LNCAP (cell line): Measurements from ENCODE around the gene GPBAR1.

Source experiments
- CTCF ChIP-seq: fragments of 450-650 bp; IDR thresholded peaks from 2 replicates; pipeline ENCODE4 v1.5.1; 2017; ENCODE audit warnings: mild to moderate bottlenecking

Gene GPBAR1, protein sequence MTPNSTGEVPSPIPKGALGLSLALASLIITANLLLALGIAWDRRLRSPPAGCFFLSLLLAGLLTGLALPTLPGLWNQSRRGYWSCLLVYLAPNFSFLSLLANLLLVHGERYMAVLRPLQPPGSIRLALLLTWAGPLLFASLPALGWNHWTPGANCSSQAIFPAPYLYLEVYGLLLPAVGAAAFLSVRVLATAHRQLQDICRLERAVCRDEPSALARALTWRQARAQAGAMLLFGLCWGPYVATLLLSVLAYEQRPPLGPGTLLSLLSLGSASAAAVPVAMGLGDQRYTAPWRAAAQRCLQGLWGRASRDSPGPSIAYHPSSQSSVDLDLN

DNA sequence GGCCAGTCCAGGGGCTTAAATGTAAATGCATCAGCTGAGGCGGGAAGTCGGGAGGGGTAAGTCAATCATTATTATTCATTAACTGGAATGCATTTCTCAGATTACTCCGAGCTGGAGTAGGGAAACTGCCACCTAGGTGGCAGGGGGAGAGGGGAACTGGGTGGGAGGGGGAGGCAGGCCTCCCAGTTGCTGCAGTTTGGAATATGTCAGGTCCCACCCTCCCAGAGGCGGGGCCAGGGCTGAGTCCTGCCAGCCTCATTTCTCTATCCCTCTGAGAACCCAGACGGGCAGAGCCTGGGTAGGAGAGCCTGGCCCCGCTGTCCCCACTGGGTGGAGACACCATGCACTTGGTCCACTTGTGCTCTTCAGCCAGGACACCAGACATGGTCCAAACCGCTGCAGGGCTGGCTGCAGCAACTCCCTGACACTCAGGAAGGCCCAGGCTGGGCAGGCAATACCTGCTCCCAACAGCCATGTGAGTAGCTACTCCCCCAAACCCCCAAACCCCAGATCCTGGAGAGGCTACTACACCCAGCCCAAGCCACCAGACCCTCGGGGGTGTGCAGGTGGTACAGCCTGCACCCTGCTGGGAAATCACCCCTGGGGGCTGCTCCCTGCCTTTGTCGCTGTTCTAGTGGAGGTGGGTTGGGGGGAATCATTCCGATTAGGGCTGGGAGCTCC lies at the start of gene GPBAR1:
Gene GPBAR1 (plus strand): TSS at position 274 of the 681 bp plus-strand sequence. CDS start 1,710 bp downstream, outside the sequence.
- no peak for TF ChIP-seq CTCF

GRCh38 chr2:218214116-218214515 lies 46.7 kb upstream of the GPBAR1 start:
- no peak for TF ChIP-seq CTCF

GRCh38 chr2:218216336-218216673 lies 44.5 kb upstream of the GPBAR1 start:
- TF ChIP-seq CTCF = no peak

GRCh38 chr2:218216674-218217359 lies 44.0 kb upstream of the GPBAR1 start, which contains the start of gene ARPC2:
Gene ARPC2, plus strand, starts transcription at chr2:218217189. Its CDS starts 282 bp downstream, at chr2:218217471.
- no peak for TF ChIP-seq CTCF

DNA sequence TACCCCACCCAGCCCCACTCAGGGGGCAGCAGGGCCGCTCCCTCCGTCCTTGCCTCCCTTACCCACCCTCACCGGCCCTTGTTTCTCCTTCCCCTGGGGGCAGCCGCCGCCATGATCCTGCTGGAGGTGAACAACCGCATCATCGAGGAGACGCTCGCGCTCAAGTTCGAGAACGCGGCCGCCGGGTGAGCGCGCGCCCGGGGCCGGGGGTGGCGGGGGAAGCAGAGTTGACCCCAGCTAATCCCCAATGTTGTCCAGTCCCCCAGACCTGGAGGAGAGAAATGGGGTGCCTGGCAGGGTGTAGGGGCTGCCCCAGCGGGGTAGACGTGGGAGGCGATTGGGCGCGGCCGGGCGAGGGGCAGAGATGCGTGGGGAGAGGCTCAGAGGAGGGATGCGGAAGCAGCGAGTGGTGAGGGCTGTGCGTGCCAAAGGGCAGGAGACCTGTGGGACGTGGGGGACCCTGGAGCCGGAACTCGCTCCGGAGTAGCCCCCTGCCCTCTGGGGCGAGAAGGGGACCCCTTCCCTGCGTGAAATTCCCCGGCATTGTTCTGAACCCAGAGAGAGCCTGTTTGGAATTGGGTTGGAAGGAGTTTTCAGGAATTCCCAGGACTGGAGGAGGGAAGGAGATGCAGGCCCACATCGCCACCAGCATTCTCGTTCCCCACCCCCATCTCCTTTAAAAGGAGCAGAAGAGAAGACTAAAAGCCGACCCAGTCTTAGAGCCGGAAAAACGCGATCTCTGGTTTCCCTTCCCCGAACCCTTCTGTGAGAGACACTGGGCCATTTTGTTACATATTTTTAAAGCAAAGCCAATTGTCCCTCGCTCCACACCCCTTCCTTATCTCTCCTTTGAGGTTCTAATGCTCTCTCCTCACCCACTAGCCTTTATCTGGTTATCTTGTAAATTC lies 43.2 kb upstream of the GPBAR1 start:
- no peak for TF ChIP-seq CTCF

- TF ChIP-seq CTCF = no peak
These were observed 42.3 kb upstream of the GPBAR1 start for GRCh38 chr2:218218268-218219185.
